Measurements from ENCODE around the gene CNTROB.
A peak's percentile ranks its signal among the peaks of the same experiment; 100 is the strongest.

CNTROB gene

GRCh38 chr17:7911116-7911515, 20.9 kb upstream of the CNTROB start:
- no peak overlapping the region for H3K4me2 ChIP-seq (ENCODE audit: insufficient read depth, low read length)
- H4K20me1 ChIP-seq (ENCODE audit: insufficient read depth, low read length), result peaks cover 9% of the 10 kb centered on the region; the same call in 1 of the 2 replicates
- H3K9me3 ChIP-seq (ENCODE audit: insufficient read depth, low read length, severe bottlenecking), result no peaks in the 10 kb centered on the region
- no peak overlapping the region for H3K4me3 ChIP-seq (ENCODE audit: low read depth in 1 of 2, low read length in 2 of 2)
- no peak overlapping the region for H3K9ac ChIP-seq (ENCODE audit: low read depth, low read length)
- H2AFZ ChIP-seq (ENCODE audit: low read depth, low read length), result no peak overlapping the region
- no peak overlapping the region for H3K27ac ChIP-seq (ENCODE audit: low read length)
- peaks cover 66% of the 10 kb centered on the region for H3K36me3 ChIP-seq (ENCODE audit: insufficient read depth, low read length)
- ATAC-seq (ENCODE audit: insufficient read depth, low read depth) (no peak), DNase-seq (no peak)
- H3K79me2 ChIP-seq (ENCODE audit: insufficient read depth, low read length), result peaks cover 9% of the 10 kb centered on the region
- H3K27me3 ChIP-seq (ENCODE audit: insufficient read depth, low read length, poor library complexity), result no peaks in the 10 kb centered on the region
- H3K4me1 ChIP-seq (ENCODE audit: insufficient read depth, low read length), result peaks cover 26% of the 10 kb centered on the region
- TF ChIP-seq CTCF (IDR thresholded peaks at IDR 0.05; ENCODE audit: borderline replicate concordance, extremely low read depth, low read length, poor library complexity, severe bottlenecking), result no peak
- TF ChIP-seq EZH2 (IDR thresholded peaks at IDR 0.05; ENCODE audit: borderline replicate concordance, low read depth, low read length, severe bottlenecking), result no peak

- ATAC-seq (ENCODE audit: insufficient read depth, low read depth) (peak; percentile 34), DNase-seq (peak; percentile 64)
- TF ChIP-seq EZH2 (IDR thresholded peaks at IDR 0.05; ENCODE audit: borderline replicate concordance, low read depth, low read length, severe bottlenecking) (no peak), CTCF (IDR thresholded peaks at IDR 0.05; ENCODE audit: borderline replicate concordance, extremely low read depth, low read length, poor library complexity, severe bottlenecking) (peak; percentile 89)
- peaks cover 47% of the 10 kb centered on the region for H3K36me3 ChIP-seq (ENCODE audit: insufficient read depth, low read length)
- H4K20me1 ChIP-seq (ENCODE audit: insufficient read depth, low read length), result peaks cover 9% of the 10 kb centered on the region; the same call in 1 of the 2 replicates
- no peak overlapping the region for H3K4me2 ChIP-seq (ENCODE audit: insufficient read depth, low read length)
- peaks cover 36% of the 10 kb centered on the region for H3K4me1 ChIP-seq (ENCODE audit: insufficient read depth, low read length)
- no peak overlapping the region for H3K9ac ChIP-seq (ENCODE audit: low read depth, low read length)
- H2AFZ ChIP-seq (ENCODE audit: low read depth, low read length), result no peak overlapping the region
- peak overlapping the region; percentile 37; the same call in 1 of the 2 replicates for H3K27ac ChIP-seq (ENCODE audit: low read length)
- no peak overlapping the region for H3K4me3 ChIP-seq (ENCODE audit: low read depth in 1 of 2, low read length in 2 of 2)
- H3K79me2 ChIP-seq (ENCODE audit: insufficient read depth, low read length), result peaks cover 12% of the 10 kb centered on the region
- no peaks in the 10 kb centered on the region for H3K9me3 ChIP-seq (ENCODE audit: insufficient read depth, low read length, severe bottlenecking)
- no peaks in the 10 kb centered on the region for H3K27me3 ChIP-seq (ENCODE audit: insufficient read depth, low read length, poor library complexity)
These were observed 19.0 kb upstream of the CNTROB start for GRCh38 chr17:7912927-7913524.

DNA sequence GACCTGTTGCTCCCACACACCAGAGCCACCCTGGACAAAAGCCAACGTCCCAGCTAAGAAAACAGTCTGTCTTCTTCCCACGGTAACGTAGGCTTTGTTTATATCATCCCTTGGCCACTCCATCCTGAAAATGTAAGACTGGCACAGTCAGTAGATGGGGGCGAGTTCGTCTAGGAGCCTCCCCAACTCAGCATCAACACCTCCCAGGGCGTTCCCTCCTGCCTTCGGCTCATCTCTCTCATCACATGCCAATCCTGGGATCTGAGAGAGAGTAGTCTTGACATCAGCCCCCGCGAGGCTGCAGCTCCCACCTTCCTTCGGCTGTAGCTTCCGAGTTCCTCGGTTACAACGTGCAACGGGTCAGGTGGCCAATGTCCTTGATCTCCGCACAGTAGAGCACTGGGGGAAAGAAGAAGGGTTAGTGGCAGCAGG, 16.8 kb upstream of the CNTROB start:
- Histone ChIP-seq H3K4me3 (ENCODE audit: low read depth in 1 of 2, low read length in 2 of 2) (peak overlapping the region; percentile 31 to 66), H3K36me3 (ENCODE audit: insufficient read depth, low read length) (peaks cover 27% of the 10 kb centered on the region), H3K27ac (ENCODE audit: low read length) (peak overlapping the region; percentile 84), H3K4me1 (ENCODE audit: insufficient read depth, low read length) (peaks cover 36% of the 10 kb centered on the region), H2AFZ (ENCODE audit: low read depth, low read length) (peak overlapping the region; percentile 76), H3K79me2 (ENCODE audit: insufficient read depth, low read length) (peaks cover 12% of the 10 kb centered on the region), H3K4me2 (ENCODE audit: insufficient read depth, low read length) (peak overlapping the region; percentile 98), H3K27me3 (ENCODE audit: insufficient read depth, low read length, poor library complexity) (no peaks in the 10 kb centered on the region), H3K9ac (ENCODE audit: low read depth, low read length) (peak overlapping the region; percentile 89), H3K9me3 (ENCODE audit: insufficient read depth, low read length, severe bottlenecking) (no peaks in the 10 kb centered on the region), H4K20me1 (ENCODE audit: insufficient read depth, low read length) (peaks cover 9% of the 10 kb centered on the region; the same call in 1 of the 2 replicates)
- DNase-seq, result no peak
- TF ChIP-seq EZH2 (IDR thresholded peaks at IDR 0.05; ENCODE audit: borderline replicate concordance, low read depth, low read length, severe bottlenecking), result no peak
- no peak for ATAC-seq (ENCODE audit: insufficient read depth, low read depth)

GRCh38 chr17:7915611-7916384, 16.2 kb upstream of the CNTROB start, which contains the start of gene RNF227:
Gene RNF227, minus strand, starts transcription at chr17:7916289. Its CDS starts 94 bp downstream, at chr17:7916195.
- Histone ChIP-seq H3K79me2 (ENCODE audit: insufficient read depth, low read length) (peaks cover 12% of the 10 kb centered on the region), H3K9ac (ENCODE audit: low read depth, low read length) (peak within 1 kb of the TSS; percentile 89), H3K4me2 (ENCODE audit: insufficient read depth, low read length) (peak within 1 kb of the TSS; percentile 98), H3K27ac (ENCODE audit: low read length) (peak within 1 kb of the TSS; percentile 84), H3K9me3 (ENCODE audit: insufficient read depth, low read length, severe bottlenecking) (no peaks in the 10 kb centered on the region), H3K4me1 (ENCODE audit: insufficient read depth, low read length) (peaks cover 36% of the 10 kb centered on the region), H3K27me3 (ENCODE audit: insufficient read depth, low read length, poor library complexity) (no peaks in the 10 kb centered on the region), H4K20me1 (ENCODE audit: insufficient read depth, low read length) (peaks cover 9% of the 10 kb centered on the region; the same call in 1 of the 2 replicates), H3K36me3 (ENCODE audit: insufficient read depth, low read length) (peaks cover 21% of the 10 kb centered on the region), H2AFZ (ENCODE audit: low read depth, low read length) (peak within 1 kb of the TSS; percentile 76), H3K4me3 (ENCODE audit: low read depth in 1 of 2, low read length in 2 of 2) (peak within 1 kb of the TSS; percentile 31 to 66)
- peak; percentile 87 for ATAC-seq (ENCODE audit: insufficient read depth, low read depth)
- peak; percentile 95 for DNase-seq
- no peak for TF ChIP-seq CTCF (IDR thresholded peaks at IDR 0.05; ENCODE audit: borderline replicate concordance, extremely low read depth, low read length, poor library complexity, severe bottlenecking)
- TF ChIP-seq EZH2 (IDR thresholded peaks at IDR 0.05; ENCODE audit: borderline replicate concordance, low read depth, low read length, severe bottlenecking), result no peak

Data from DND-41 (cell line).